IMR-90 (cell line): ENCODE results near the gene HCK. TPM values are rescaled to one million over a fixed set of nuclear protein-coding genes. Genes with fewer than 3 reads are reported as not detected.

Experiments
- ATAC-seq: fragments of 200-7000 bp; cut with Tn5 transposase; 2 replicates; pipeline ENCODE4 v1.9.1; 2020; ENCODE audit warnings: low read depth, mild to moderate bottlenecking, moderate library complexity
- BruUV-seq: library from RNA; stranded (reverse); fragments of 400-500 nt; replicated peaks from 2 replicates; lab custom pipeline; 2021; lab: Mats Ljungman, UMichigan
- CTCF ChIA-PET: fragments of 300-600 bp; formaldehyde crosslinking; extraction: SDS; loops from one replicate; lab custom pipeline; 2021; ENCODE audit warnings: antibody characterized with exemption; lab: Yijun Ruan, JAX
- POLR2A ChIA-PET: fragments of 300-600 bp; sonication (Branson Sonifier 250); formaldehyde crosslinking; loops from one replicate; lab custom pipeline; 2022; ENCODE audit warnings: antibody characterized with exemption; ENCODE audit not compliant: unreplicated experiment; lab: Charles Lee
- DNase-seq: peaks from one replicate; pipeline ENCODE4 v3.0.0; 2013
- H2AFZ ChIP-seq: replicated peaks from 2 replicates; pipeline ENCODE3; 2013; ENCODE audit warnings: low read length, mild to moderate bottlenecking; ENCODE audit not compliant: poor library complexity
- H2AK5ac ChIP-seq: 2 replicates; pipeline ENCODE4 v1.6.1; 2013; ENCODE audit warnings: low read depth, low read length, inconsistent platforms
- H2AK9ac ChIP-seq: replicated peaks from 2 replicates; pipeline ENCODE3; 2013; ENCODE audit warnings: mild to moderate bottlenecking, low read depth, low read length, moderate library complexity; ENCODE audit not compliant: poor library complexity
- H2BK120ac ChIP-seq: 2 replicates; pipeline ENCODE4 v1.6.1; 2013; ENCODE audit warnings: low read depth, low read length, inconsistent platforms
- H2BK15ac ChIP-seq: 3 replicates; pipeline ENCODE4 v1.6.1; 2013; ENCODE audit warnings: low read depth, low read length, inconsistent platforms
- H2BK20ac ChIP-seq: 2 replicates; pipeline ENCODE4 v1.6.1; 2013; ENCODE audit warnings: low read depth, mild to moderate bottlenecking, inconsistent platforms, low read length, moderate library complexity
- H2BK5ac ChIP-seq: 2 replicates; pipeline ENCODE4 v1.6.1; 2013; ENCODE audit warnings: mild to moderate bottlenecking, low read depth, low read length, inconsistent platforms; ENCODE audit not compliant: poor library complexity, severe bottlenecking
- H3K14ac ChIP-seq: replicated peaks from 2 replicates; pipeline ENCODE4 v1.6.1; 2013; ENCODE audit warnings: low read depth, low read length, inconsistent platforms
- H3K18ac ChIP-seq: 2 replicates; pipeline ENCODE4 v1.6.1; 2013; ENCODE audit warnings: low read depth, low read length, control low read depth
- H3K23ac ChIP-seq: 2 replicates; pipeline ENCODE4 v1.6.1; 2013; ENCODE audit warnings: low read depth, low read length, inconsistent platforms
- H3K27ac ChIP-seq: 2 replicates; pipeline ENCODE4 v1.5.1; 2013; ENCODE audit warnings: mild to moderate bottlenecking, control low read depth, low read length; ENCODE audit not compliant: insufficient read depth
- H3K27me3 ChIP-seq: 2 replicates; pipeline ENCODE4 v1.6.1; 2013; ENCODE audit warnings: low read length; ENCODE audit not compliant: control insufficient read depth, insufficient read depth
- H3K36me3 ChIP-seq: 2 replicates; pipeline ENCODE4 v1.6.1; 2013; ENCODE audit warnings: low read length, mixed read lengths; ENCODE audit not compliant: control insufficient read depth, insufficient read depth
- H3K4ac ChIP-seq: 2 replicates; pipeline ENCODE4 v1.6.1; 2013; ENCODE audit warnings: low read depth, low read length, inconsistent platforms
- H3K4me1 ChIP-seq: 2 replicates; pipeline ENCODE4 v1.6.1; 2013; ENCODE audit warnings: low read length, mixed read lengths; ENCODE audit not compliant: control insufficient read depth, insufficient read depth
- H3K4me2 ChIP-seq: 2 replicates; pipeline ENCODE4 v1.6.1; 2013; ENCODE audit warnings: low read depth, mild to moderate bottlenecking, control low read depth, low read length, moderate library complexity
- H3K4me3 ChIP-seq: 2 replicates; pipeline ENCODE4 v1.5.1; 2013; ENCODE audit warnings: low read depth, mild to moderate bottlenecking, control low read depth, low read length, moderate library complexity; ENCODE audit not compliant: insufficient read depth
- H3K56ac ChIP-seq: 2 replicates; pipeline ENCODE4 v1.6.1; 2013; ENCODE audit warnings: low read length, inconsistent platforms; ENCODE audit not compliant: insufficient read depth; ENCODE audit errors: extremely low read depth
- H3K79me1 ChIP-seq, 2 experiments: 2 replicates each; pipeline ENCODE4 v1.6.1; 2013; ENCODE audit warnings: low read length in 2 of 2, inconsistent platforms in 1 of 2, low read depth in 1 of 2
- H3K9ac ChIP-seq: 2 replicates; pipeline ENCODE4 v1.6.1; 2013; ENCODE audit warnings: low read depth, low read length, control low read depth
- H3K9me1 ChIP-seq: 2 replicates; pipeline ENCODE4 v1.6.1; 2013; ENCODE audit warnings: low read length, inconsistent platforms; ENCODE audit not compliant: insufficient read depth
- H3K9me3 ChIP-seq: 2 replicates; pipeline ENCODE4 v1.6.1; 2013; ENCODE audit warnings: low read length; ENCODE audit not compliant: control insufficient read depth, insufficient read depth
- H4K20me1 ChIP-seq: 2 replicates; pipeline ENCODE4 v1.6.1; 2013; ENCODE audit warnings: low read length, inconsistent platforms; ENCODE audit not compliant: insufficient read depth
- H4K5ac ChIP-seq: 2 replicates; pipeline ENCODE4 v1.6.1; 2013; ENCODE audit warnings: mild to moderate bottlenecking, low read depth, low read length, control low read depth
- H4K8ac ChIP-seq, 2 experiments: 2 replicates each; pipeline ENCODE4 v1.6.1; 2013; ENCODE audit warnings: low read depth in 2 of 2, low read length in 2 of 2, control low read depth in 1 of 2, inconsistent platforms in 1 of 2
- H4K91ac ChIP-seq: 2 replicates; pipeline ENCODE4 v1.6.1; 2013; ENCODE audit warnings: low read depth, low read length, inconsistent platforms; ENCODE audit not compliant: insufficient read depth
- BHLHE40 ChIP-seq: fragments of 150-350 bp; IDR thresholded peaks from 2 replicates; pipeline ENCODE4 v1.6.1; 2016; ENCODE audit warnings: mild to moderate bottlenecking, low read depth, low read length
- CEBPB ChIP-seq: IDR thresholded peaks from 2 replicates; pipeline ENCODE4 v1.6.1; 2012; ENCODE audit warnings: low read depth, low read length, improper control_type of control experiment
- CHD1 ChIP-seq: IDR thresholded peaks from 2 replicates; pipeline ENCODE4 v1.6.1; 2012; ENCODE audit warnings: low read depth, low read length, improper control_type of control experiment
- FOS ChIP-seq: fragments of 150-350 bp; IDR thresholded peaks from 2 replicates; pipeline ENCODE4 v1.6.1; 2016; ENCODE audit warnings: low read depth, low read length
- MAFK ChIP-seq: IDR thresholded peaks from 2 replicates; pipeline ENCODE4 v1.6.1; 2012; ENCODE audit warnings: low read depth, low read length, improper control_type of control experiment
- MAZ ChIP-seq: IDR thresholded peaks from 2 replicates; pipeline ENCODE4 v1.6.1; 2012; ENCODE audit warnings: low read depth, mild to moderate bottlenecking, low read length, improper control_type of control experiment, moderate library complexity, borderline replicate concordance
- MXI1 ChIP-seq: IDR thresholded peaks from 2 replicates; pipeline ENCODE4 v1.6.1; 2012; ENCODE audit warnings: low read depth, mild to moderate bottlenecking, low read length, moderate library complexity, borderline replicate concordance
- NFE2L2 ChIP-seq: fragments of 150-350 bp; IDR thresholded peaks from 2 replicates; pipeline ENCODE4 v1.6.1; 2016; ENCODE audit warnings: low read depth, mild to moderate bottlenecking, low read length
- POLR2A ChIP-seq: IDR thresholded peaks from 2 replicates; pipeline ENCODE4 v1.6.1; 2012; ENCODE audit warnings: mild to moderate bottlenecking, low read depth, low read length
- RAD21 ChIP-seq: IDR thresholded peaks from 2 replicates; pipeline ENCODE4 v1.6.1; 2012; ENCODE audit warnings: low read length, improper control_type of control experiment
- RCOR1 ChIP-seq: IDR thresholded peaks from 2 replicates; pipeline ENCODE4 v1.6.1; 2012; ENCODE audit warnings: mild to moderate bottlenecking, low read length, improper control_type of control experiment; ENCODE audit not compliant: insufficient replicate concordance
- RFX5 ChIP-seq: IDR thresholded peaks from 2 replicates; pipeline ENCODE4 v1.8.0; 2012; ENCODE audit warnings: low read depth, mild to moderate bottlenecking, low read length, moderate library complexity
- SMC3 ChIP-seq: fragments of 150-350 bp; IDR thresholded peaks from 2 replicates; pipeline ENCODE4 v1.6.1; 2016; ENCODE audit warnings: low read depth, mild to moderate bottlenecking, antibody characterized with exemption, low read length, moderate library complexity
- WGBS, 2 experiments: methylation state at CpG; one replicate each; pipeline versions ENCODE4 v1.1.5 to v1.1.7; 2013; ENCODE audit warnings: missing lambda C conversion rate in 2 of 2; ENCODE audit not compliant: insufficient read length in 1 of 2; ENCODE audit errors: extremely low coverage in 2 of 2; 5-methylcytosine and 5-hydroxymethylcytosine counted together
- dilution Hi-C: fragments of 300-500 bp; cut with HindIII; formaldehyde crosslinking; loops from one replicate; pipeline ENCODE4 v1.14.3; 2018; ENCODE audit warnings: low sequenced_read_pairs; ENCODE audit not compliant: unreplicated experiment
- in situ Hi-C: fragments of 300-500 bp; cut with MboI; formaldehyde crosslinking; loops from 3 replicates; pipeline ENCODE4 v1.14.3; 2019; ENCODE audit warnings: low sequenced_read_pairs, inconsistent platforms, mixed read lengths
- intact Hi-C: fragments of 100-400 bp; cut with micrococcal nuclease; formaldehyde crosslinking; loops from 2 replicates; pipeline ENCODE4 v1.10.0; 2022
- polyA plus RNA-seq, 3 experiments: library from polyadenylated mRNA; depleted of rRNA; stranded (reverse); fragments of >200 nt; gene quantifications; 2 replicates each; pipeline ENCODE4 v1.2.3, GENCODE V29; 2012; ENCODE audit warnings: low replicate concordance in 1 of 3
- total RNA-seq: library from RNA; depleted of rRNA; stranded (reverse); fragments of >200 nt; gene quantifications from 2 replicates; pipeline ENCODE4 v1.2.3, GENCODE V29; 2012
- TF ChIP-seq, protein P1 (sequence below): fragments of 150-350 bp; IDR thresholded peaks from 2 replicates; pipeline ENCODE4 v1.6.1; 2017; ENCODE audit warnings: mild to moderate bottlenecking, antibody characterized with exemption, low read length, low read depth
- TF ChIP-seq, protein P2 (sequence below): conservative IDR thresholded peaks from 2 replicates; pipeline ENCODE4 v1.5.1; 2012; ENCODE audit warnings: mild to moderate bottlenecking, low read depth, low read length, improper control_type of control experiment
- TF ChIP-seq, protein P3 (sequence below): fragments of 150-350 bp; IDR thresholded peaks from 2 replicates; pipeline ENCODE4 v1.6.1; 2016; ENCODE audit warnings: low read depth, mild to moderate bottlenecking, low read length, moderate library complexity, borderline replicate concordance

The HCK gene
- total and polyA plus RNA-seq, 2 of the 4 experiments (the other 2 are of a cell fraction) = not detected

DNA sequence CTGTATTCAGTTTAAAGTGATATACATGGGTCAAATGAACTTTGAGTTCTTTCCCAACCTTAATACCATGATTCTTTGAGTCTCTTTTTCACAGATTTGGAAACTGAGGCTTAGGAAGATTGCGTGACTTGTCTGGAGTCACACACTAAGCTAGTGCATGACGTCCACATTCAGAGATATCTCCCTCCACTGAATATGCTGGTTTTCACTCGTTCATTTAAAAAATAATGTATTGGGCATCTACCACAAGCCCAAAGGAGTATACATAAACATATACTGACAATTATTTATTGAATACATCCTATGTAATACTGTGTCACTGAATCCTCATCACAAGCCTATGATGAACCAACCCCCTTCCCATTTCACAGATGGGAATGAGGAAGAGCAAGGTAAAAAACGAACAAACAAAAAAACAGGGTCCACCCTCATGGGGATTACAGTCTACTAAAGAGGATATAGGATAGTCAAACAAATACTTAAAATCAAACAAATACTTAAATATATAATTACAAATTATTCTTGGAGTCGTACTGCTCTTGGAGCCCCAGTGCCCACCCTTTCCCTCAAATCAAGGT is 56.9 kb downstream of the HCK start:
- H3K27ac ChIP-seq = no peak overlapping the region

More for the DNA sequence above, 56.9 kb downstream of the HCK start:
- no peak overlapping the region for H2BK120ac ChIP-seq
- TF ChIP-seq POLR2A (no peak), RFX5 (no peak), RCOR1 (no peak), CHD1 (no peak), MAZ (no peak), NFE2L2 (no peak), MXI1 (no peak), MAFK (no peak), CEBPB (no peak), FOS (no peak), BHLHE40 (no peak), RAD21 (no peak), SMC3 (no peak)
- TF ChIP-seq, protein P1, sequence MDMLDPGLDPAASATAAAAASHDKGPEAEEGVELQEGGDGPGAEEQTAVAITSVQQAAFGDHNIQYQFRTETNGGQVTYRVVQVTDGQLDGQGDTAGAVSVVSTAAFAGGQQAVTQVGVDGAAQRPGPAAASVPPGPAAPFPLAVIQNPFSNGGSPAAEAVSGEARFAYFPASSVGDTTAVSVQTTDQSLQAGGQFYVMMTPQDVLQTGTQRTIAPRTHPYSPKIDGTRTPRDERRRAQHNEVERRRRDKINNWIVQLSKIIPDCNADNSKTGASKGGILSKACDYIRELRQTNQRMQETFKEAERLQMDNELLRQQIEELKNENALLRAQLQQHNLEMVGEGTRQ = no peak
- TF ChIP-seq, protein P2, sequence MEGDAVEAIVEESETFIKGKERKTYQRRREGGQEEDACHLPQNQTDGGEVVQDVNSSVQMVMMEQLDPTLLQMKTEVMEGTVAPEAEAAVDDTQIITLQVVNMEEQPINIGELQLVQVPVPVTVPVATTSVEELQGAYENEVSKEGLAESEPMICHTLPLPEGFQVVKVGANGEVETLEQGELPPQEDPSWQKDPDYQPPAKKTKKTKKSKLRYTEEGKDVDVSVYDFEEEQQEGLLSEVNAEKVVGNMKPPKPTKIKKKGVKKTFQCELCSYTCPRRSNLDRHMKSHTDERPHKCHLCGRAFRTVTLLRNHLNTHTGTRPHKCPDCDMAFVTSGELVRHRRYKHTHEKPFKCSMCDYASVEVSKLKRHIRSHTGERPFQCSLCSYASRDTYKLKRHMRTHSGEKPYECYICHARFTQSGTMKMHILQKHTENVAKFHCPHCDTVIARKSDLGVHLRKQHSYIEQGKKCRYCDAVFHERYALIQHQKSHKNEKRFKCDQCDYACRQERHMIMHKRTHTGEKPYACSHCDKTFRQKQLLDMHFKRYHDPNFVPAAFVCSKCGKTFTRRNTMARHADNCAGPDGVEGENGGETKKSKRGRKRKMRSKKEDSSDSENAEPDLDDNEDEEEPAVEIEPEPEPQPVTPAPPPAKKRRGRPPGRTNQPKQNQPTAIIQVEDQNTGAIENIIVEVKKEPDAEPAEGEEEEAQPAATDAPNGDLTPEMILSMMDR = no peak
- TF ChIP-seq, protein P3, sequence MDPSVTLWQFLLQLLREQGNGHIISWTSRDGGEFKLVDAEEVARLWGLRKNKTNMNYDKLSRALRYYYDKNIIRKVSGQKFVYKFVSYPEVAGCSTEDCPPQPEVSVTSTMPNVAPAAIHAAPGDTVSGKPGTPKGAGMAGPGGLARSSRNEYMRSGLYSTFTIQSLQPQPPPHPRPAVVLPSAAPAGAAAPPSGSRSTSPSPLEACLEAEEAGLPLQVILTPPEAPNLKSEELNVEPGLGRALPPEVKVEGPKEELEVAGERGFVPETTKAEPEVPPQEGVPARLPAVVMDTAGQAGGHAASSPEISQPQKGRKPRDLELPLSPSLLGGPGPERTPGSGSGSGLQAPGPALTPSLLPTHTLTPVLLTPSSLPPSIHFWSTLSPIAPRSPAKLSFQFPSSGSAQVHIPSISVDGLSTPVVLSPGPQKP = no peak
- H3K9ac ChIP-seq = no peak overlapping the region
- ChIA-PET POLR2A (no interaction called here), CTCF (interaction anchor here (0.7 kb wide), 1 partner anchor 34 kb away, joined by 3 read pairs; no protein-coding TSS in a partner anchor)
- H2BK15ac ChIP-seq = no peak overlapping the region
- H3K79me1 ChIP-seq = peaks cover 19 to 40% of the 10 kb centered on the region in 2 experiments; a peak in 3 of 4 replicates
- H3K4me2 ChIP-seq = no peak overlapping the region
- no peak overlapping the region for H3K14ac ChIP-seq
- no peak overlapping the region; the same call in 1 of the 2 replicates for H4K91ac ChIP-seq
- in situ Hi-C loops (no loop called here), dilution Hi-C loops (no loop called here), intact Hi-C loops (no loop called here)
- H3K56ac ChIP-seq = peak overlapping the region; percentile 100; the same call in 1 of the 2 replicates
- H3K4ac ChIP-seq = no peak overlapping the region
- no peak overlapping the region for H3K18ac ChIP-seq
- peak overlapping the region; percentile 62; the same call in 1 of the 2 replicates for H4K5ac ChIP-seq
- H4K20me1 ChIP-seq = peaks cover 24% of the 10 kb centered on the region
- H2BK20ac ChIP-seq = no peak overlapping the region
- H3K23ac ChIP-seq = no peak overlapping the region
- H2AK9ac ChIP-seq = peak overlapping the region; percentile 97
- H3K9me1 ChIP-seq = peaks cover 7% of the 10 kb centered on the region
- no peak overlapping the region for H3K4me3 ChIP-seq
- peak overlapping the region; percentile 92 to 93 for H4K8ac ChIP-seq
- no peak overlapping the region for H2BK5ac ChIP-seq
- BruUV-seq = no TSS peak
- peak overlapping the region; percentile 100 for H2AFZ ChIP-seq
- H3K4me1 ChIP-seq = peaks cover 4% of the 10 kb centered on the region
- DNase-seq = no peak
- H2AK5ac ChIP-seq = no peak overlapping the region
- ATAC-seq = no peak
- no peaks in the 10 kb centered on the region; the same call in 1 of the 2 replicates for H3K9me3 ChIP-seq
- no peaks in the 10 kb centered on the region for H3K36me3 ChIP-seq
- WGBS, 2 experiments = no CpG with 5 or more reads among the region's 5 CpGs
- peaks cover 5% of the 10 kb centered on the region; the same call in 1 of the 2 replicates for H3K27me3 ChIP-seq
